Measurements from ENCODE around the gene EEFSEC. TPM values are rescaled to one million over a fixed set of nuclear protein-coding genes. Genes with fewer than 3 reads are reported as not detected.

Gene EEFSEC
- total RNA-seq, 1 experiment from 2014 or later, result 37.7 TPM

DNA sequence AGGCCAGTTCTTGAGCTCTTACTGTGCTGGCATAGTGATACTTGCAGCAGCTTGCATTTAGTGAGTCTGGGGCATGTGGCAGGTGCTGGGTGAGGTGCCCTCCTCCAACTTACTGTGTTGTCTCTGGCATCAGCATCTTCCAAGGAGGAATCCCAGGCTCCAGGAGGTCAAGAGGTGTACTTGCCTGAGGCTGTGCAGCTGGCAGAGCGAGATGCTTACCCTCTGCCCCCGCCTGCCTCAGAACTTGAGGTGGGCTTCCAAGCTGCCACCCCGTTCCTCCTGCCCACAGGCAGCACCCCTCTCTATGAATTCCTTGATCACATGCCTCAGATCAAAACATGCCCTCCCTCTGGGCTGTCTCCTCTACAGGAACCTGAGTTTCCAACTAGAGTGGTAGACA, 86.0 kb downstream of the EEFSEC start:
- Mint-ChIP-seq H3K4me1 (ENCODE audit: low read depth, unreplicated experiment) (no peaks in the 10 kb centered on the region), H3K27me3 (ENCODE audit: unreplicated experiment) (no peaks in the 10 kb centered on the region)
- CTCF ChIA-PET, result no interaction called here

DNA sequence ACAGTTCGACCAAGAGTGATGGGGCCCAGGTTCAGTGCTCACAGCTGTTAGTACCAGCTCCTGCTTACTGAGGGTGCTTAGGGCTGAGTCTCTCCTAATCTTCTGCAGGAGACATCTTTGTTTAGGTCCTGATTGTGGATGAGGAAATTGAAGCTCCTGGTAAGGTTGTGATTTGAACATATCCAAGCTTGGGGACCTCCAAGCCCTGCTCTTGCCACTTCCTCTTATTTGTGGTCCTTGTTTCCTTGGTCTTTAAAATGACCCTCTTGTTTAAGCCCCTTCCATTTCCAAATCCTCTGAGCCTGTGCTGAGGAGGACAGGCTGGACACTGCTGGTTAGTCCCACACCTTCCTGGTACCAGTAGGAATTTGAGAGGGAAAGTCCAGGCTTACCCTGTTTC, 87.0 kb downstream of the EEFSEC start:
- Mint-ChIP-seq H3K4me1 (ENCODE audit: low read depth, unreplicated experiment) (no peaks in the 10 kb centered on the region), H3K36me3 (ENCODE audit: insufficient read depth, unreplicated experiment) (no peaks in the 10 kb centered on the region), H3K4me3 (ENCODE audit: low read depth, unreplicated experiment) (no peak overlapping the region), H3K27ac (ENCODE audit: unreplicated experiment) (no peak overlapping the region), H3K9me3 (ENCODE audit: low read depth, unreplicated experiment) (no peaks in the 10 kb centered on the region), H3K27me3 (ENCODE audit: unreplicated experiment) (no peaks in the 10 kb centered on the region)
- CTCF ChIA-PET, result no interaction called here
- BruUV-seq (replicated peaks), result no TSS peak
- no peak for DNase-seq
- intact Hi-C loops (cut with micrococcal nuclease; ENCODE audit: unreplicated experiment), result no loop called here
- TF ChIP-seq, protein P1, sequence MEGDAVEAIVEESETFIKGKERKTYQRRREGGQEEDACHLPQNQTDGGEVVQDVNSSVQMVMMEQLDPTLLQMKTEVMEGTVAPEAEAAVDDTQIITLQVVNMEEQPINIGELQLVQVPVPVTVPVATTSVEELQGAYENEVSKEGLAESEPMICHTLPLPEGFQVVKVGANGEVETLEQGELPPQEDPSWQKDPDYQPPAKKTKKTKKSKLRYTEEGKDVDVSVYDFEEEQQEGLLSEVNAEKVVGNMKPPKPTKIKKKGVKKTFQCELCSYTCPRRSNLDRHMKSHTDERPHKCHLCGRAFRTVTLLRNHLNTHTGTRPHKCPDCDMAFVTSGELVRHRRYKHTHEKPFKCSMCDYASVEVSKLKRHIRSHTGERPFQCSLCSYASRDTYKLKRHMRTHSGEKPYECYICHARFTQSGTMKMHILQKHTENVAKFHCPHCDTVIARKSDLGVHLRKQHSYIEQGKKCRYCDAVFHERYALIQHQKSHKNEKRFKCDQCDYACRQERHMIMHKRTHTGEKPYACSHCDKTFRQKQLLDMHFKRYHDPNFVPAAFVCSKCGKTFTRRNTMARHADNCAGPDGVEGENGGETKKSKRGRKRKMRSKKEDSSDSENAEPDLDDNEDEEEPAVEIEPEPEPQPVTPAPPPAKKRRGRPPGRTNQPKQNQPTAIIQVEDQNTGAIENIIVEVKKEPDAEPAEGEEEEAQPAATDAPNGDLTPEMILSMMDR (IDR thresholded peaks at IDR 0.05; ENCODE audit: unreplicated experiment), result no peak

More for the DNA sequence above, 86.0 kb downstream of the EEFSEC start:
- Mint-ChIP-seq H3K36me3 (ENCODE audit: insufficient read depth, unreplicated experiment) (no peaks in the 10 kb centered on the region), H3K9me3 (ENCODE audit: low read depth, unreplicated experiment) (no peaks in the 10 kb centered on the region), H3K27ac (ENCODE audit: unreplicated experiment) (no peak overlapping the region), H3K4me3 (ENCODE audit: low read depth, unreplicated experiment) (no peak overlapping the region)
- BruUV-seq (replicated peaks), result no TSS peak
- intact Hi-C loops (cut with micrococcal nuclease; ENCODE audit: unreplicated experiment), result no loop called here
- DNase-seq, result no peak
- TF ChIP-seq, protein P1 (IDR thresholded peaks at IDR 0.05; ENCODE audit: unreplicated experiment), result no peak

DNA sequence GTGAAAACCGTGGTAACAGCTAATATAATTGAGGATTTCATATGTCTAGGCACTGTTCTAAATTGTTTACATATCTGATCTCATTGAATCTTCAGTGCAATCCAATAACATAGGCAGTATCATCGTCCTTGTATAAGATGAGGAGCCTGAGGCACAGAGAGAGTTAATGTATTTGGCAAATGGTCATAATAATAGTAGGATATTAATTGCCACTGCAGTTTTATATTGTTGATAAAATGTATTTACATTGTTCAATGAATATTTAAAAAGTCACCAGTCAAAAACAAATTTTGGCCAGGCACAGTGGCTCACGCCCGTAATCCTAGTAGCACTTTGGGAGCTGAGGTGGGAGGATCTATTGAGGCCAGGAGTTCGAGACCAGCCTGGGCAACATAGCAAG, 88.5 kb downstream of the EEFSEC start:
- Mint-ChIP-seq H3K4me1 (ENCODE audit: low read depth, unreplicated experiment) (no peaks in the 10 kb centered on the region), H3K4me3 (ENCODE audit: low read depth, unreplicated experiment) (no peak overlapping the region), H3K27ac (ENCODE audit: unreplicated experiment) (no peak overlapping the region), H3K9me3 (ENCODE audit: low read depth, unreplicated experiment) (no peaks in the 10 kb centered on the region), H3K36me3 (ENCODE audit: insufficient read depth, unreplicated experiment) (no peaks in the 10 kb centered on the region), H3K27me3 (ENCODE audit: unreplicated experiment) (no peaks in the 10 kb centered on the region)
- intact Hi-C loops (cut with micrococcal nuclease; ENCODE audit: unreplicated experiment), result no loop called here
- TF ChIP-seq, protein P1 (IDR thresholded peaks at IDR 0.05; ENCODE audit: unreplicated experiment), result no peak
- no TSS peak for BruUV-seq (replicated peaks)
- no peak for DNase-seq
- CTCF ChIA-PET, result interaction anchor here (0.6 kb wide), 1 partner anchor 14 kb away, joined by 3 read pairs; no protein-coding TSS in a partner anchor

DNA sequence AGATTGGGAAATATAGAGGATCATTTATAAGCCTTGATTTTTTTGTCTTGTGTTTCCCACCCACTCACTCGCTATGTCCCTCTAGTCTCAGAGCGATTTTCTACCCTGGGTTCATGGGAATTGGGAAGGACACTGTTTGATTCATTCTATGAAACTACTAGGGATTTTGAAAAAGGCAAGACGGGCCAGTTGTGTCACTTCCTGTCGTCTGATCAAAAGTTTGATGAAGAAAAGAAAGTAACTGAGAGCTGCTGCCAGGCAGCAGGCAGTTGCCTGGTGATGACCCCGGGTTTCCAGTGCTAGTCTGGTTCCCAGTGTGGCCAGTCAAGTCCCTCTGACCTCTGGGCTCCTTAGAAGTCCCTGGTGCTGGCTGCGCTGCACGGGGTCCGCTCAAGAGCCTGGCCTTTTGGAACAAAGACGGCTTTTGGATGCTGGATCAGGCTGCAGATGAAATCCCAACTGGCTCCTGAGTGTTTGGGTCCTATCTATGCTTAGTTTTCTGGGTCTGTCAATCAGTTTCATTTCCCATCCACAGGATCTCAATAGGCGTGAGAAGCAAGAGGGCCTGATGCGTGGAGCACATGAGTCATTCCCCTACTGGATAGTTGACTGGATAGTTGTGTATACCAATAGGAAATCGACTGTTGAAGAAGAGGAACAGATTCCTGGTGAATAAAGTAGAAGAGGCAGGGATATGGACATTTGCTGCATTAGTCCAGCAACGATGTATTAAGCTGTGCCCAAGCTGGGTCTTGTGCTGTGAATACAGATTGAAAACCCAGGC, 89.7 kb downstream of the EEFSEC start:
- no peaks in the 10 kb centered on the region for H3K27me3 Mint-ChIP-seq (ENCODE audit: unreplicated experiment)
- peaks cover 6% of the 10 kb centered on the region for H3K36me3 Mint-ChIP-seq (ENCODE audit: insufficient read depth, unreplicated experiment)
- H3K9me3 Mint-ChIP-seq (ENCODE audit: low read depth, unreplicated experiment), result no peaks in the 10 kb centered on the region
- TF ChIP-seq, protein P1 (IDR thresholded peaks at IDR 0.05; ENCODE audit: unreplicated experiment), result no peak
- no peak for DNase-seq
- CTCF ChIA-PET, result no interaction called here
- H3K4me1 Mint-ChIP-seq (ENCODE audit: low read depth, unreplicated experiment), result no peaks in the 10 kb centered on the region
- no peak overlapping the region for H3K4me3 Mint-ChIP-seq (ENCODE audit: low read depth, unreplicated experiment)
- no peak overlapping the region for H3K27ac Mint-ChIP-seq (ENCODE audit: unreplicated experiment)
- no TSS peak for BruUV-seq (replicated peaks)
- intact Hi-C loops (cut with micrococcal nuclease; ENCODE audit: unreplicated experiment), result no loop called here

Data from Calu3 (cell line).